Measurements from ENCODE around the gene SETD5.

SETD5 gene

GRCh38 chr3:9430733-9431132 is 33.3 kb downstream of the SETD5 start:
- no CpG with 5 or more reads among the region's 3 CpGs for WGBS, 2 donors (ENCODE audit: extremely low coverage in 2 of 2, insufficient read length in 2 of 2, insufficient replicate concordance in 1 of 2)
- no peak overlapping the region for H3K4ac ChIP-seq (ENCODE audit: low read length)
- H2AFZ ChIP-seq (ENCODE audit: low read length) = no peak overlapping the region
- H2BK120ac ChIP-seq (ENCODE audit: low read depth, low read length) = no peak overlapping the region
- no peak overlapping the region for H3K14ac ChIP-seq (ENCODE audit: low read length)
- H3K18ac ChIP-seq (ENCODE audit: low read length) = no peak overlapping the region
- H3K23ac ChIP-seq (ENCODE audit: low read depth, low read length, poor library complexity) = no peak overlapping the region
- H2AK5ac ChIP-seq (ENCODE audit: low read depth, low read length) = no peak overlapping the region
- no peak overlapping the region for H3K27ac ChIP-seq (replicated peaks; ENCODE audit: low read length)
- H3K9me3 ChIP-seq (replicated peaks in 1 of 2; ENCODE audit: control insufficient read depth in 2 of 2, insufficient read depth in 1 of 2, low read depth in 1 of 2, low read length in 2 of 2) = no peaks in the 10 kb centered on the region
- no peak overlapping the region for H3K4me2 ChIP-seq (ENCODE audit: insufficient read depth, low read length, poor library complexity, severe bottlenecking)
- no peak overlapping the region for H4K8ac ChIP-seq (ENCODE audit: low read depth, low read length)
- H3K4me1 ChIP-seq (ENCODE audit: control insufficient read depth in 2 of 2, insufficient read depth in 1 of 2, low read depth in 1 of 2, low read length in 2 of 2) = no peaks in the 10 kb centered on the region
- no peak overlapping the region for H2BK15ac ChIP-seq (ENCODE audit: low read length)
- H2BK5ac ChIP-seq (ENCODE audit: low read length) = no peak overlapping the region
- H3K27me3 ChIP-seq (ENCODE audit: control insufficient read depth in 3 of 3, insufficient read depth in 3 of 3, low read depth in 1 of 3, low read length in 3 of 3) = no peaks in the 10 kb centered on the region
- H4K91ac ChIP-seq (ENCODE audit: low read depth, low read length, poor library complexity) = no peak overlapping the region
- no peak for DNase-seq (ENCODE audit: low spot score)
- no peak overlapping the region for H3K4me3 ChIP-seq (ENCODE audit: low read length in 2 of 2)
- H3K79me1 ChIP-seq (ENCODE audit: low read depth, low read length) = peaks cover 6% of the 10 kb centered on the region
- peaks cover 42 to 100% of the 10 kb centered on the region in 2 donors for H3K36me3 ChIP-seq (replicated peaks in 1 of 2; ENCODE audit: control insufficient read depth in 2 of 2, insufficient read depth in 2 of 2, low read length in 2 of 2)
- H3K9ac ChIP-seq (ENCODE audit: low read depth, low read length, poor library complexity) = no peak overlapping the region
- no peak overlapping the region for H2BK12ac ChIP-seq (ENCODE audit: low read length)

GRCh38 chr3:9433627-9434521 is 36.5 kb downstream of the SETD5 start:
- Histone ChIP-seq H3K27me3 (ENCODE audit: control insufficient read depth in 3 of 3, insufficient read depth in 3 of 3, low read depth in 1 of 3, low read length in 3 of 3) (no peaks in the 10 kb centered on the region), H2BK5ac (ENCODE audit: low read length) (no peak overlapping the region), H3K36me3 (replicated peaks in 1 of 2; ENCODE audit: control insufficient read depth in 2 of 2, insufficient read depth in 2 of 2, low read length in 2 of 2) (peaks cover 45 to 100% of the 10 kb centered on the region in 2 donors), H3K4ac (ENCODE audit: low read length) (no peak overlapping the region), H3K18ac (ENCODE audit: low read length) (no peak overlapping the region), H3K27ac (replicated peaks; ENCODE audit: low read length) (no peak overlapping the region), H4K8ac (ENCODE audit: low read depth, low read length) (no peak overlapping the region), H4K91ac (ENCODE audit: low read depth, low read length, poor library complexity) (no peak overlapping the region), H3K23ac (ENCODE audit: low read depth, low read length, poor library complexity) (no peak overlapping the region), H2BK12ac (ENCODE audit: low read length) (no peak overlapping the region), H3K4me3 (ENCODE audit: low read length in 2 of 2) (no peak overlapping the region), H2AK5ac (ENCODE audit: low read depth, low read length) (no peak overlapping the region), H3K4me1 (ENCODE audit: control insufficient read depth in 2 of 2, insufficient read depth in 1 of 2, low read depth in 1 of 2, low read length in 2 of 2) (no peaks in the 10 kb centered on the region), H3K4me2 (ENCODE audit: insufficient read depth, low read length, poor library complexity, severe bottlenecking) (no peak overlapping the region), H3K9ac (ENCODE audit: low read depth, low read length, poor library complexity) (no peak overlapping the region), H2BK120ac (ENCODE audit: low read depth, low read length) (no peak overlapping the region), H3K79me1 (ENCODE audit: low read depth, low read length) (no peaks in the 10 kb centered on the region), H2AFZ (ENCODE audit: low read length) (no peak overlapping the region), H2BK15ac (ENCODE audit: low read length) (no peak overlapping the region), H3K9me3 (replicated peaks in 1 of 2; ENCODE audit: control insufficient read depth in 2 of 2, insufficient read depth in 1 of 2, low read depth in 1 of 2, low read length in 2 of 2) (no peaks in the 10 kb centered on the region), H3K14ac (ENCODE audit: low read length) (no peak overlapping the region)
- WGBS, 2 donors (ENCODE audit: extremely low coverage in 2 of 2, insufficient read length in 2 of 2, insufficient replicate concordance in 1 of 2) = no CpG with 5 or more reads among the region's 15 CpGs
- DNase-seq (ENCODE audit: low spot score) = no peak

- DNase-seq (ENCODE audit: low spot score) = no peak
- Histone ChIP-seq H3K9ac (ENCODE audit: low read depth, low read length, poor library complexity) (no peak overlapping the region), H3K23ac (ENCODE audit: low read depth, low read length, poor library complexity) (no peak overlapping the region), H3K4me3 (ENCODE audit: low read length in 2 of 2) (no peak overlapping the region), H3K27me3 (ENCODE audit: control insufficient read depth in 3 of 3, insufficient read depth in 3 of 3, low read depth in 1 of 3, low read length in 3 of 3) (no peaks in the 10 kb centered on the region), H2BK120ac (ENCODE audit: low read depth, low read length) (no peak overlapping the region), H4K91ac (ENCODE audit: low read depth, low read length, poor library complexity) (no peak overlapping the region), H2BK5ac (ENCODE audit: low read length) (no peak overlapping the region), H2AFZ (ENCODE audit: low read length) (no peak overlapping the region), H4K8ac (ENCODE audit: low read depth, low read length) (no peak overlapping the region), H3K27ac (replicated peaks; ENCODE audit: low read length) (no peak overlapping the region), H3K18ac (ENCODE audit: low read length) (no peak overlapping the region), H3K4me1 (ENCODE audit: control insufficient read depth in 2 of 2, insufficient read depth in 1 of 2, low read depth in 1 of 2, low read length in 2 of 2) (no peaks in the 10 kb centered on the region), H2BK15ac (ENCODE audit: low read length) (no peak overlapping the region), H3K36me3 (replicated peaks in 1 of 2; ENCODE audit: control insufficient read depth in 2 of 2, insufficient read depth in 2 of 2, low read length in 2 of 2) (peaks cover 45 to 100% of the 10 kb centered on the region in 2 donors), H3K4ac (ENCODE audit: low read length) (no peak overlapping the region), H2AK5ac (ENCODE audit: low read depth, low read length) (no peak overlapping the region), H3K9me3 (replicated peaks in 1 of 2; ENCODE audit: control insufficient read depth in 2 of 2, insufficient read depth in 1 of 2, low read depth in 1 of 2, low read length in 2 of 2) (no peaks in the 10 kb centered on the region), H3K79me1 (ENCODE audit: low read depth, low read length) (no peaks in the 10 kb centered on the region), H2BK12ac (ENCODE audit: low read length) (no peak overlapping the region), H3K14ac (ENCODE audit: low read length) (no peak overlapping the region), H3K4me2 (ENCODE audit: insufficient read depth, low read length, poor library complexity, severe bottlenecking) (no peak overlapping the region)
- no CpG with 5 or more reads among the region's 3 CpGs for WGBS, 2 donors (ENCODE audit: extremely low coverage in 2 of 2, insufficient read length in 2 of 2, insufficient replicate concordance in 1 of 2)
These were observed 37.9 kb downstream of the SETD5 start for GRCh38 chr3:9435316-9435715.

- no CpG with 5 or more reads among the region's 1 CpG for WGBS, 2 donors (ENCODE audit: extremely low coverage in 2 of 2, insufficient read length in 2 of 2, insufficient replicate concordance in 1 of 2)
- H3K18ac ChIP-seq (ENCODE audit: low read length) = no peak overlapping the region
- no peak overlapping the region for H4K91ac ChIP-seq (ENCODE audit: low read depth, low read length, poor library complexity)
- no peak overlapping the region for H3K4me2 ChIP-seq (ENCODE audit: insufficient read depth, low read length, poor library complexity, severe bottlenecking)
- no peaks in the 10 kb centered on the region for H3K79me1 ChIP-seq (ENCODE audit: low read depth, low read length)
- no peaks in the 10 kb centered on the region for H3K4me1 ChIP-seq (ENCODE audit: control insufficient read depth in 2 of 2, insufficient read depth in 1 of 2, low read depth in 1 of 2, low read length in 2 of 2)
- no peak overlapping the region for H2AK5ac ChIP-seq (ENCODE audit: low read depth, low read length)
- peaks cover 53 to 100% of the 10 kb centered on the region in 2 donors for H3K36me3 ChIP-seq (replicated peaks in 1 of 2; ENCODE audit: control insufficient read depth in 2 of 2, insufficient read depth in 2 of 2, low read length in 2 of 2)
- no peak overlapping the region for H3K4ac ChIP-seq (ENCODE audit: low read length)
- H3K4me3 ChIP-seq (ENCODE audit: low read length in 2 of 2) = no peak overlapping the region
- no peak for DNase-seq (ENCODE audit: low spot score)
- no peak overlapping the region for H3K9ac ChIP-seq (ENCODE audit: low read depth, low read length, poor library complexity)
- no peak overlapping the region for H2BK12ac ChIP-seq (ENCODE audit: low read length)
- H3K27me3 ChIP-seq (ENCODE audit: control insufficient read depth in 3 of 3, insufficient read depth in 3 of 3, low read depth in 1 of 3, low read length in 3 of 3) = no peaks in the 10 kb centered on the region
- no peaks in the 10 kb centered on the region for H3K9me3 ChIP-seq (replicated peaks in 1 of 2; ENCODE audit: control insufficient read depth in 2 of 2, insufficient read depth in 1 of 2, low read depth in 1 of 2, low read length in 2 of 2)
- H3K27ac ChIP-seq (replicated peaks; ENCODE audit: low read length) = no peak overlapping the region
- no peak overlapping the region for H3K23ac ChIP-seq (ENCODE audit: low read depth, low read length, poor library complexity)
- H3K14ac ChIP-seq (ENCODE audit: low read length) = no peak overlapping the region
- no peak overlapping the region for H4K8ac ChIP-seq (ENCODE audit: low read depth, low read length)
- no peak overlapping the region for H2BK120ac ChIP-seq (ENCODE audit: low read depth, low read length)
- H2BK15ac ChIP-seq (ENCODE audit: low read length) = no peak overlapping the region
- H2AFZ ChIP-seq (ENCODE audit: low read length) = no peak overlapping the region
- H2BK5ac ChIP-seq (ENCODE audit: low read length) = no peak overlapping the region
These were observed 41.9 kb downstream of the SETD5 start for GRCh38 chr3:9439331-9439730.

Measured in neuronal stem cell (in vitro differentiated cells).